ENCODE data around the gene MYO7B. TPM values are rescaled to one million over a fixed set of nuclear protein-coding genes. Genes with fewer than 3 reads are reported as not detected.

Gene MYO7B
- total RNA-seq, 2 experiments from 2014 or later: 0.75 to 1.5 TPM

GRCh38 chr2:127614246-127614645 lies 78.8 kb downstream of the MYO7B start:
- no peak for DNase-seq
- H3K36me3 Mint-ChIP-seq (ENCODE audit: low read depth): peaks cover 3% of the 10 kb centered on the region

GRCh38 chr2:127614731-127615130 lies 79.2 kb downstream of the MYO7B start:
- DNase-seq: no peak
- Mint-ChIP-seq H3K9me3 (ENCODE audit: low read depth) (peaks cover 9% of the 10 kb centered on the region), H3K4me3 (no peak overlapping the region), H3K36me3 (ENCODE audit: low read depth) (peaks cover 3% of the 10 kb centered on the region), H3K4me1 (peaks cover 20% of the 10 kb centered on the region), H3K27ac (no peak overlapping the region), H3K27me3 (peaks cover 3% of the 10 kb centered on the region)
- ChIA-PET CTCF (interaction anchor here (0.8 to 1.6 kb wide), 3 partner anchors 24 to 36 kb away, joined by 3 to 7 read pairs (median 5); no protein-coding TSS in a partner anchor), POLR2A (no interaction called here)
- intact Hi-C loops (cut with DNase I, micrococcal nuclease): no loop called here
- no peak for ATAC-seq

More at GRCh38 chr2:127614246-127614645, 78.8 kb downstream of the MYO7B start:
- H3K27ac Mint-ChIP-seq: no peak overlapping the region
- intact Hi-C loops (cut with DNase I, micrococcal nuclease): no loop called here
- ChIA-PET CTCF (interaction anchor here (0.7 to 1.6 kb wide), 4 partner anchors 18 to 36 kb away, joined by 3 to 7 read pairs (median 4); no protein-coding TSS in a partner anchor), POLR2A (no interaction called here)
- peaks cover 3% of the 10 kb centered on the region for H3K27me3 Mint-ChIP-seq
- H3K4me3 Mint-ChIP-seq: no peak overlapping the region
- H3K9me3 Mint-ChIP-seq (ENCODE audit: low read depth): peaks cover 9% of the 10 kb centered on the region
- peaks cover 24% of the 10 kb centered on the region for H3K4me1 Mint-ChIP-seq
- no peak for ATAC-seq

DNA sequence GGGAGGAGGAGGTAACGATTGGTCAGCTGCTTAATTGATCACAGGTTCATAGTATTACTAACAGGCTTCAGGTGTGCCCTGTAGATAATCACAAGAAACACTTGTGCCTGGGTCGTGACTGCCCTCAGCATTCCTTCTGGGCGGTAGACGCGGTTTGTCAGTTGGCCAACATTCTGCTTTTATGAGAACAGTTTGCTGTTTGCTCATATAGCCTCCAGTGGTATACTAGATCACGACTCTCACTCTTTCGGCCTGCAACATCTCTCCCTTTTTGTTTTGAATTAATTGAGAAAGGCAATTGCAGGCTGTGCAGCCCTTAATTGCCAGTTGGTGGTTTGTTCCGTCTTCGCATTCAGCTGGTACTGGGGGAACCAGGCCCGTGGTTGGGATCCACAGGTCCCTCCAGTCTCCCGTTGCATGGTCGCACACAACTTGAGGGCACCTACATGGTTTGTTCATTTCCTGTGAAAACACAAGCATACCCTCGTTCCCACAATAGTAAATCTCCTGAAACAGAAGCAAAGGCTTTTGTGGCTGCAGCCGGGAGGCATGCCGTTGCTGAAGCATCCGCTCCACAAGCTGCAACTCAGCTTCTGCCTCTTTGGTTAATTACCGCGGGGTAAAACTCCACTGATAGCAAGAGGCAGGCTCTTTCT lies 80.2 kb downstream of the MYO7B start:
- Mint-ChIP-seq H3K27me3 (peaks cover 3% of the 10 kb centered on the region), H3K4me3 (no peak overlapping the region), H3K9me3 (ENCODE audit: low read depth) (peaks cover 9% of the 10 kb centered on the region), H3K36me3 (ENCODE audit: low read depth) (peaks cover 3% of the 10 kb centered on the region), H3K4me1 (peaks cover 20% of the 10 kb centered on the region), H3K27ac (no peak overlapping the region)
- DNase-seq (peak; percentile 15), ATAC-seq (peak; percentile 19)
- POLR2A ChIA-PET: interaction anchor here (1.0 kb wide), 1 partner anchor 12 kb away, joined by 3 read pairs; no protein-coding TSS in a partner anchor
- intact Hi-C loops (cut with DNase I, micrococcal nuclease): no loop called here
- CTCF ChIA-PET: interaction anchor here (0.6 to 2.0 kb wide), 6 partner anchors 20 to 322 kb away, joined by 3 to 9 read pairs (median 5); partner anchors contain the start of gene ERCC3

- H3K27me3 Mint-ChIP-seq: peaks cover 3% of the 10 kb centered on the region
- H3K27ac Mint-ChIP-seq: no peak overlapping the region
- DNase-seq (peak; percentile 0), ATAC-seq (no peak)
- peaks cover 20% of the 10 kb centered on the region for H3K4me1 Mint-ChIP-seq
- ChIA-PET POLR2A (no interaction called here), CTCF (interaction anchor here (0.6 to 1.3 kb wide), 3 partner anchors 25 to 57 kb away, joined by 3 to 5 read pairs (median 3); partner anchors contain the start of gene LIMS2)
- peaks cover 3% of the 10 kb centered on the region for H3K9me3 Mint-ChIP-seq (ENCODE audit: low read depth)
- H3K4me3 Mint-ChIP-seq: no peak overlapping the region
- H3K36me3 Mint-ChIP-seq (ENCODE audit: low read depth): no peaks in the 10 kb centered on the region
- intact Hi-C loops (cut with DNase I, micrococcal nuclease): no loop called here
These were observed 83.2 kb downstream of the MYO7B start for GRCh38 chr2:127618551-127619202.

- no peak overlapping the region for H3K4me3 Mint-ChIP-seq
- ATAC-seq (no peak), DNase-seq (no peak)
- H3K27ac Mint-ChIP-seq: no peak overlapping the region
- H3K36me3 Mint-ChIP-seq (ENCODE audit: low read depth): no peaks in the 10 kb centered on the region
- intact Hi-C loops (cut with DNase I, micrococcal nuclease): no loop called here
- CTCF ChIA-PET: interaction anchor here (0.6 to 1.3 kb wide), 2 partner anchors 25 to 28 kb away, joined by 3 to 5 read pairs; no protein-coding TSS in a partner anchor
- POLR2A ChIA-PET: no interaction called here
- no peaks in the 10 kb centered on the region for H3K9me3 Mint-ChIP-seq (ENCODE audit: low read depth)
- peaks cover 20% of the 10 kb centered on the region for H3K4me1 Mint-ChIP-seq
- H3K27me3 Mint-ChIP-seq: peaks cover 3% of the 10 kb centered on the region
These were observed 83.7 kb downstream of the MYO7B start for GRCh38 chr2:127619203-127619590.

- intact Hi-C loops (cut with DNase I, micrococcal nuclease): no loop called here
- H3K36me3 Mint-ChIP-seq (ENCODE audit: low read depth): no peaks in the 10 kb centered on the region
- H3K27ac Mint-ChIP-seq: no peak overlapping the region
- ATAC-seq: peak; percentile 36
- H3K9me3 Mint-ChIP-seq (ENCODE audit: low read depth): no peaks in the 10 kb centered on the region
- H3K27me3 Mint-ChIP-seq: peaks cover 3% of the 10 kb centered on the region
- H3K4me3 Mint-ChIP-seq: no peak overlapping the region
- CTCF ChIA-PET: interaction anchor here (0.8 to 1.5 kb wide), 2 partner anchors 29 to 30 kb away, joined by 3 to 6 read pairs; no protein-coding TSS in a partner anchor
- POLR2A ChIA-PET: no interaction called here
- H3K4me1 Mint-ChIP-seq: peaks cover 19% of the 10 kb centered on the region
- DNase-seq: peak; percentile 11
These were observed 84.6 kb downstream of the MYO7B start for GRCh38 chr2:127619877-127620705.

- no peak overlapping the region for H3K4me3 Mint-ChIP-seq
- DNase-seq (no peak), ATAC-seq (no peak)
- H3K27me3 Mint-ChIP-seq: peaks cover 3% of the 10 kb centered on the region
- H3K36me3 Mint-ChIP-seq (ENCODE audit: low read depth): no peaks in the 10 kb centered on the region
- no peaks in the 10 kb centered on the region for H3K9me3 Mint-ChIP-seq (ENCODE audit: low read depth)
- no peak overlapping the region for H3K27ac Mint-ChIP-seq
- peaks cover 15% of the 10 kb centered on the region for H3K4me1 Mint-ChIP-seq
- CTCF ChIA-PET: interaction anchor here (0.8 to 1.5 kb wide), 2 partner anchors 29 kb away, joined by 3 to 6 read pairs; no protein-coding TSS in a partner anchor
- POLR2A ChIA-PET: no interaction called here
- intact Hi-C loops (cut with DNase I, micrococcal nuclease): no loop called here
These were observed 85.4 kb downstream of the MYO7B start for GRCh38 chr2:127620866-127621265.

- Mint-ChIP-seq H3K27me3 (peaks cover under 1% of the 10 kb centered on the region), H3K4me3 (no peak overlapping the region), H3K9me3 (ENCODE audit: low read depth) (no peaks in the 10 kb centered on the region), H3K4me1 (peaks cover 4% of the 10 kb centered on the region), H3K36me3 (ENCODE audit: low read depth) (no peaks in the 10 kb centered on the region), H3K27ac (no peak overlapping the region)
- DNase-seq (no peak), ATAC-seq (no peak)
- intact Hi-C loops (cut with DNase I, micrococcal nuclease): no loop called here
- CTCF ChIA-PET: no interaction called here
- POLR2A ChIA-PET: interaction anchor here (0.6 kb wide), 1 partner anchor 299 kb away, joined by 4 read pairs; no protein-coding TSS in a partner anchor
These were observed 86.5 kb downstream of the MYO7B start for GRCh38 chr2:127621981-127622431.

GRCh38 chr2:127622561-127623387 lies 87.3 kb downstream of the MYO7B start:
- ChIA-PET CTCF (no interaction called here), POLR2A (no interaction called here)
- H3K4me1 Mint-ChIP-seq: peaks cover 1% of the 10 kb centered on the region
- DNase-seq (peak; percentile 0), ATAC-seq (no peak)
- H3K9me3 Mint-ChIP-seq (ENCODE audit: low read depth): no peaks in the 10 kb centered on the region
- H3K4me3 Mint-ChIP-seq: no peak overlapping the region
- intact Hi-C loops (cut with DNase I, micrococcal nuclease): no loop called here
- no peaks in the 10 kb centered on the region for H3K36me3 Mint-ChIP-seq (ENCODE audit: low read depth)
- H3K27me3 Mint-ChIP-seq: no peaks in the 10 kb centered on the region
- H3K27ac Mint-ChIP-seq: no peak overlapping the region

GRCh38 chr2:127623388-127624319 lies 88.2 kb downstream of the MYO7B start:
- Mint-ChIP-seq H3K27ac (no peak overlapping the region), H3K9me3 (ENCODE audit: low read depth) (no peaks in the 10 kb centered on the region), H3K4me1 (peaks cover 1% of the 10 kb centered on the region), H3K36me3 (ENCODE audit: low read depth) (no peaks in the 10 kb centered on the region), H3K27me3 (no peaks in the 10 kb centered on the region), H3K4me3 (no peak overlapping the region)
- DNase-seq (peak; percentile 6), ATAC-seq (no peak)
- ChIA-PET CTCF (interaction anchor here (0.7 kb wide), 1 partner anchor 13 kb away, joined by 3 read pairs; no protein-coding TSS in a partner anchor), POLR2A (no interaction called here)
- intact Hi-C loops (cut with DNase I, micrococcal nuclease): no loop called here
